Bone marrow (tissue), 2 donors: ENCODE results near the gene STAM2.
A peak's percentile ranks its signal among the peaks of the same experiment; 100 is the strongest.
"Not testable (repeated sequence)": the region's sequence is repeated elsewhere in the genome, so short reads cannot be mapped to it uniquely, and the experiment has no call there.

Experiments
- DNase-seq, 2 donors: peaks; one replicate each; lab custom pipeline; 2025; lab: John Stamatoyannopoulos, UW

Gene STAM2

DNA sequence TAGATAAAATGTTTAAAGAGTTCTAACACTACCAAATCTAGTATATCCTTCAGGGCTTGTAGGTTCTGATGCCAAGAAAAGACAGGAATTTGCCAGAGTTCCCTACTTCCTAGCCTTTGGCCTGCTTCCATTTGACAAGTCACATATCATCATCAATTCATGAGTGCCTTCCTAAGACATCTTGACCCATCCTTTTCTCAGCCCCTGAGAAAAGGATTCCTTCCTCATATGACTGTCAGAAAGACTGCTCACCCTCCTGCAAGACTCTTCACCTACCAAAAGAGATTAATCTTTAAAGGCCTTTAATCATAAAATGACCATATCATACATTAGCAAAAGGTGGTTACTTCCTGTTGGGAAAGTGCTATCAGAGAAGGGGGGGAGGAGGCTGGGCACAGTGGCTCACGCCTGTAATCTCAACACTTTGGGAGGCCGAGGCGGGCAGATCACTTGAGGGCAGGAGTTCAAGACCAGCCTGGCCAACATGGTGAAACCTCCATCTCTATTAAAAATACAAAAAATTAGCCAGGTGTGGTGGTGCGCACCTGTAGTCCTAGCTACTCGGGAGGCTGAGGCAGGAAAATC, 3.3 kb downstream of the STAM2 start:
- not testable (repeated sequence) for DNase-seq

DNA sequence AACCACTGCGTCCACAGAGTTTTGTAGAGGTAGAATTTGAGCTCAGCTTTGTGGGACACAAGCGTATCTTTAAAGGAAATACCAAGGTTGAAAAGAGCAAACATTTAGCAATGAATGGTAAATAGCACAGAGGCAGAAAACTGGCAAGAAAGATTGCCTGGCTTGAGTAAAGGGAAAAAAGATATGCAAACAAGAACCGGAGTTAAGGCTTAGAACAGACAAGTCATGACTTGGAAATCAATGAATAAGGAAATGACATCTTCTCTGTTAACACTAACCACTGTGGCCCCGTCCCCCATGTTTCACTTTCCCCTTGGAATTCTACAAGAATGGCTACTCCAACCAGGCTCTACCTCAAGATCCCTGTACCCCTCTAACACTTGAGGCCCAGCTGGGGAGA, 3.8 kb downstream of the STAM2 start:
- DNase-seq: no peak

DNA sequence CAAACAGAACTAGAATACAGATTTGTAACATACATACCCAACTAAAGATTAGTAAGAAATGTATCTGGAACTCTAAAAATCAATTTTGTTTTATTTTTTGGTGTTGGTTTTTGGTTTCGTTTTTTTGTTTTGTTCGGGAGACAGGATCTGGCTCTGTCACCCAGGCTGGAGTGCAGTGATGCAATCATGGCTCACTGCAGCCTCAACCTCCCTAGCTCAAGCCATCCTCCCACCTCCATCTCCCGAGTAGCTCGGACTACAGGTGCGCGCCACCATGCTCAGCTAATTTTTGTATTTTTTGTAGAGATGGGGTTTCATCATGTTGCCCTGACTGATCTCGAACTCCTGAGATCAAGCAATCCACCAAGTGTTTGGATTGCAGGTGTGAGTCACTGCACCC, 6.4 kb downstream of the STAM2 start:
- not testable (repeated sequence) for DNase-seq

DNA sequence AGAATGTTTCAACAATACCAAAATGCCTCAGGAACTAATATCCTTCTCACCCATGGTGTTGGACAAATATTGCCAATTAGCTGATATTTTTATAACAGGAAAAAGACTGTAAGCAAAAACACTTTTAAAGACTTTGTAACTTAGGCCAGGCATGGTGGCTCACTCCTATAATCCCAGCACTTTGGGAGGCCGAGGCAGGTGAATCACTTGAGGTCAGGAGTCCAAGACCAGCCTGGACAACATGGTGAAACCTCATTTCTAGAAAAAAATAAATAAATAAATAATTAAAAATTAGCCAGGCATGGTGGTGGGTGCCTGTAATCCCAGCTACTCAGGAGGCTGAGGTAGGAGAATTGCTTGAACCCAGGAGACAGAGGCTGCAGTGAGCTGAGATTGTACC, 8.1 kb downstream of the STAM2 start:
- DNase-seq: not testable (repeated sequence)

DNA sequence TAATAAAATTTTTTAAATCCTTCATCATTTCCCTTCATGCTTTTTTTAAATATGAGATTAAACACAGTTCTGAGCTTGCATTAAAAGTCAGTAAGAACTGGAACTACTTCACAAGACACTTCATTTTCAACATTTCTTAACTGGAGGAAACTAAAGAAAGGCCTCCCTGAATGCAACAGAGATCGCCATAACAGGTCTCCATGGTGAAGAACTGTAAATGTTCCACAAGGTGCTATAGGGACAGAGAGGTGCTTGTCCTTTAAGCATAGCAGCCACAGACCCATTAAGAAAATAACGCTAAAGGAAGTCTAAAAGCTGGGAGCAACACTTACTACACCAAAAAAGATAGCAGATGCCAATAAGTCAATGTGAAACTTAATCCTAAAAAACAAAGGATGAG, 8.5 kb downstream of the STAM2 start:
- no peak for DNase-seq

DNA sequence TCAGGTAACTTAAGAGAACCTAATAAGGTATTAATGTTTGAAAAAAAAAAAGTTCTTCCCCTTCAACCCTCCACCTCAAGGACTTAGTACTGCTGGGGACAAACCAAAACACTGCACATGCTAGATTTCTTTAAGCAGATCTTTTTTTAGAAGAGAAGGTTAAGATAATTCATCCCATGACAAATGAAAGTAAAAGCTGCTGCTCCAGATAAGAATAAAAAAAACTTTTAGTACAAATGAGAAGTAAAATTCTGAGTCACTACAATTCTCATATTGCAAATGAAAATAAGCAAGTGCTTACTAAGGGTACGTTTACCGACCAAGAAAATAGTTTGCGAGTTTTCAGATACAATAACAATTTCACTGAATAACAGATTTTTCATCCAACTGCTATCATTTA, 8.9 kb downstream of the STAM2 start:
- peak in 1 of 2 donors; percentile 78 for DNase-seq

DNA sequence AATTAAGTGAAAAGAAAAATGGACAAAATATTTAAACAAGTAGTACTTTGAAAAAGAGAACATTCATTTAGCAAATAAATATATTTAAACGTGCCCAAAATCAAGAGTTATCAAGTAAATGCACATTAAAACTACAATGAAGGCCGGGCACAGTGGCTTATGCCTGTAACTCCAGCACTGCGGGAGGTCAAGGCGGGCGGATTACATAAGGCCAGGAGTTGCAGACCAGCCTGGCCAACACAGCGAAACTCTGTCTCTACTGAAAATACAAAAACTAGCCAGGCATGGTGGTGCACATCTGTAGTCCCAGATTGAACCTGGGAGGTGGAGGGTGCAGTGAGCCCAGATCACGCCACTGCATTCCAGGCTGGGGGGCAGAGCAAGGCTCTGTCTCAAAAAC, 9.8 kb downstream of the STAM2 start:
- DNase-seq: no peak

DNA sequence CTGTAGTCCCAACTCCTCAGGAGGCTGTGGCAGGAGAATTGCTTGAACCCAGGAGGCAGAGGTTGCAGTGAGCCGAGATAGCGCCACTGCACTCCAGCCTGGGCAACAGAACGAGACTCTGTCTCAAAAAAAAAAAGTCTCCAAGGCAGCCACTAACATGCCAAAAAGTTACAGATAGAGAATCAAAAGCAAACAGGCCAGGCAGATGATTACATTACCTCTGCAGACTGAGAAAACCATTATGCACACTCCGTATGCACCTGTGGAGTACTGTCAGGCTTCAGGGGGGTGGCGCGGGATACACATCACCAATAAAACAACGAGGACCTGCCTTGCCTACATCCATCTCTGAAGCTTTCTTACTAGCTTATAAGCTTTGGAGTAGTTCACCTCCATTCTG, 10.3 kb downstream of the STAM2 start:
- DNase-seq: no peak

DNA sequence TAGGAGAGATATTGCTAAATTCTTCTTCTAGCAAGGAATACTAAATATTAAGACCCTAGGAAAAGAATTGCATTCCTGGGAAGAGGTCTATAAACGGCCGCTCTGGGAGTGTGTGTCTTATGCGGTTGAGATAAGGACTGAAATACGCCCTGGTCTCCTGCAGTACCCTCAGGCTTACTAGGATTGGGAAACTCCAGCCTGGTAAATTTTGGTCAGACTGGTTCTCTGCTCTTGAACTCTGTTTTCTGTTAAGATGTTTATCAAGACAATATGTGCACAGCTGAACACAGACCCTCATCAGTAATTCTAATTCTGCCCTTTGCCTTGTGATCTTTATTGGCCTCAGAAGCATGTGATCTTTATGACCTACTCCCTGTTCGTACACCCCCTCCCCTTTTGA, 11.9 kb downstream of the STAM2 start:
- not testable (repeated sequence) for DNase-seq

DNA sequence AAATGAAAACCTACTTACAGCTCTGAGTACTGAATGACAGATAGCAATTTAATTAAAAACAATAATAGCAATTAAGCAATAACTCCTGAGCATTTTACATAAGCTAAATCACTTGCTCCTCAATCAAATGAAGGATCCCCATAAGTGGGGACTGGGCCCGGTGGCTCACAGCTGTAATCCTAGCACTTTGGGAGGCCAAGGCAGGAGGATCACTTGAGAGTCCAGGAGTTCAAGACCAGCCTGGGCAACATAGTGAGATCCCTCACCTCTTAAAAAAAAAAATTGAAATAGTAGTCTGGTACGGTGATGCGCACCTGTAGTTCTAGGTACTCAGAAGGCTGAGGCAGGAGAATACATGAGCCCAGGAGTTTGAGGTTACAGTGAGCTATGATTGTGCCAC, 13.4 kb downstream of the STAM2 start:
- DNase-seq: no peak

DNA sequence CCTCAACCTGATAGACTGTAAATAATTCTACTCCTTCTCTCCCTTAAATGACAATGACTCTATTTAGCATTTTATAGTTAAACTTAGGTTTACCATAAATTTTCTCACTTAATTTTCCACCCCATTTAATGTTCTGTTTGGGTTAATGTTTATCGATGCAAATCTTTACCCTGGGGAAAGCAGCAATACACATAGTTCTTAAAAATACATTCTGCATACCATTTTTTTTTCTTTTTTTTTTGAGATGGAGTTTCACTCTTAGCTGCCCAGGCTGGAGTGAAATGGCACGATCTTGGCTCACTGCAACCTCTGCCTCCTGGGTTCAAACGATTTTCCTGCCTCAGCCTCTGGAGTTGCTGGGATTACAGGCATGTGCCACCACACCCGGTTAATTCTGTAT, 14.0 kb downstream of the STAM2 start:
- no peak for DNase-seq

DNA sequence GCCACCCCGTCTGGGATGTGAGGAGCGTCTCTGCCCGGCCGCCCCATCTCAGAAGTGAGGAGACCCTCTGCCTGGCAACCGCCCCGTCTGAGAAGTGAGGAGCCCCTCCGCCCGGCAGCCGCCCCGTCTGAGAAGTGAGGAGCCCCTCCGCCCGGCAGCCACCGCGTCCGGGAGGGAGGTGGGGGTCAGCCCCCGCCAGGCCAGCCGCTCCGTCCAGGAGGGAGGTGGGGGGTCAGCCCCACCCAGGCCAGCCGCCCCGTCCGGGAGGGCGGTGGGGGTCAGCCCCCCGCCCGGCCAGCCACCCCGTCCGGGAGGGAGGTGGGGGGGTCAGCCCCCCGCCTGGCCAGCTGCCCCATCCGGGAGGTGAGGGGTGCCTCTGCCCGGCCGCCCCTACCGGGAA, 15.2 kb downstream of the STAM2 start:
- DNase-seq: not testable (repeated sequence)

DNA sequence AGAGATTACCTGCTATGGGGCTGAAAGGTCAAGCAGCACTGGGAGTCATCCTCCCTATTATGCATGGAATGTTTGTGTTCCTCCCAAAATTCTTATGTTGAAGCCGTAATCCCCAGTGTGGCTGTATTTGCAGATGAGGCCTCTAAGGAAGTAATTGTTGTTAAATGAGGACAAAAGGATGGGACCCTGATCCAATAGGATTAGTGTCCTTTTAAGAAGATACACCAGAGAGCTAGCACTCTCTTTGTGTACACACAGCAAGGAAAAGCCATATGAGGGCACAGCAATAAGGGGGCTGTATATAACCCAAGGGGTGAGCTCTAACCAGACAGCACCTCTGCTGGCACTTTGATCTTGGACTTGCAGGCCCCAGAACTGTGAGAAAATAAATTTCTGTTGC, 18.3 kb downstream of the STAM2 start:
- DNase-seq: no peak

DNA sequence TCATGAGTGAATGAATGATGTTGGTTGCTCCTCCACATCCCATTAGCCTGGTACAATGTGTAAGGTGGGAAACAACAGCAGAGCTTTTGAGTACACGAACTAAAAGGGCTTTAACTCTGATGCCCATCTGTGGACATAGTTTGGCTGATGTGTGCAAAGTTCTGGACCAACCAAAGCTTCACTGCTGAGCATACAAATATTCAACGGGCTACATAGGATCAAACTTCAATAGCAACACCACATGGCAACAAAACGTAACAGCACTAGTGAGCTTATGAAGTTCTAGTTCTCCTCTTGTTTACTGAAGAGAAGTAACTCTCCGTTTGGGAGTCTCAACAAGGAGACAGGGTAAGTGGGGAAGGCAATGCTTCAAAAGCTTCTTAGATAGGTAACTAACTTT, 20.4 kb downstream of the STAM2 start:
- no peak for DNase-seq

DNA sequence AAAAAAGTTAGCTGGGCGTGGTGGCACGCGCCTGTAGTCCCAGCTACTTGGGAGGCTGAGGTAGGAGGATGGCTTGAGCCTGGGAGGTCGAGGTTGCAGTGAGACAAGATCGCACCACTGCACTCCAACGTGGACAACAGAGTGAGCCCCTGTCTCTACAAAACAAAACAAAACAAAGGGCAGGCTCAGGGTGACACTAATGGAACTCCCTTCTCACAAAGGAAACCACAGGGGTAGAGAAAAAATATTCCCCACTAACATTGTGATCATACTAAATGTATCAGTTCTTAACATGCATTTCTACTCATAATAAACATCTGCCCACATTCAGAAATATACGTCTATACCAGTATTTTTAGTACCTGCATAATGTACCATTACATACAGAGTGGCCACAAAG, 21.1 kb downstream of the STAM2 start:
- no peak for DNase-seq

DNA sequence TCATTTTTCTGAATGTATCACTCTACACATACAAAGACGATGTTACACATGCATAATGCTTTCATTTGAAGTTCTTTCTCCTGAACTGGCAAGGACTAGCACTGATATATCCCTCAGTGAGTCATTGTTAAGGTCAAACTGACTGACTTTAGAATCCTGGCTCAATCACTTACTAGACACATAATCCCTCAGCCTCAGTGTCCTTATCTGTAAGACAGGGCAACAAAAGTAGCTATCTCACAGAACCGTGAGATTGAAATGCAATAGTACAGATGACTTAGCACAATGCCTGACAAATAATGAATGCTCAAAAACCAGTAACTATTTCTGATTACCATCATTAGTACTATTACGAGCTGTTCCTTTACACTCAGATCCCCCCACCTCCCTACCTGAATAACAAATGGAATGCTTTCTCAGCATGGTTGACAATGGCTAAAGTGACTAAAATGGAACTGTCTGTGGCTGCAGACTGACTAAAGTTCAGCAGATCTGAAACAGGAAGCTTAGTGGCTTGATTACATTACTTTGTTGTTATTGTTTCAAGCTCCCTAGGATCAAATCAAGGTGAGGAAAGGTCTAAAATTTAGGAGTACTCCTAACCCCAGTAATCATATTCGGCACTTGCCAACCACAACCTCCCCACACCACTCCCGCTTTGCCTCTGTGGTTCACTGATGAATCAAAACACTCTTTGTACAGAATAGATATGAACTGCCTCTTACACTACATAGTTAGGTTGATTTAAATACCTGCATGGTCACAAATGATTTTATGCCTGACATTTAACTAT, 40.9 kb downstream of the STAM2 start:
- DNase-seq: no peak

DNA sequence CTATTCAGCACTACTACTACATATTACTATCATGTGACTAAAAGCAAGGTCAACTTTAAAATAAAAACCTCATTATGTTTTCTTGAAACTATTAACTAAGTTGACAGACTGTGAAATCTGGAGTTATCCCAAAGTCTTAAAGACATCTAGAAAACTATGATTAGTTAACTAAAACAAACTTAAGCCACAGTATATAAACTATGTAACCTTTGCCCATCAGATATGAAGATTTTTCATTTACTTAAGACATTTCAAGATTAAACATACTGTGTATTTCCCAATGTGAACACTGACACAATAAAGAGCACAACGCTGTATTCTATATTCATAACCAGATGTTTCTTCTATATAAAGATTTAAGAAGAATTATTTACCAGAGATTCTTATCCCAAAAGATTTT, 43.3 kb downstream of the STAM2 start:
- no peak for DNase-seq

DNA sequence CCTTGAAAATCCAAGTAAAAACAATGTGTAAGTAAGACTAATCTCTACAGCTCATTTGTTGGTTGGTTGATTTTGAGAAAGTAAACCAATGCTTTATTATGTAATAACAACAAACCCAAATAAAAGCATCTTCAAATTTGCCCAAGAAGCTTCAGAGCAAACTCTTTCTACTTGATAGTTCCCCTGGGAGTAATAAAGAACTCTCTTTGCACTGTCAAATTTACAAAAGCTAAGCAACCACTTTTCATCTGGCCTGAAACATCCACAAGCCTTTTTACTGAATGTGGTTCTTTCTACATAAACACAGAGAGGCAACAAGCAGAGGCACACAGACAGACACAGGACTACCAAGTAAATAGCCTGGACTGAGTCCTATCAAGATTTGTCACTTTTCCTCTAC, 47.9 kb downstream of the STAM2 start:
- DNase-seq: no peak

DNA sequence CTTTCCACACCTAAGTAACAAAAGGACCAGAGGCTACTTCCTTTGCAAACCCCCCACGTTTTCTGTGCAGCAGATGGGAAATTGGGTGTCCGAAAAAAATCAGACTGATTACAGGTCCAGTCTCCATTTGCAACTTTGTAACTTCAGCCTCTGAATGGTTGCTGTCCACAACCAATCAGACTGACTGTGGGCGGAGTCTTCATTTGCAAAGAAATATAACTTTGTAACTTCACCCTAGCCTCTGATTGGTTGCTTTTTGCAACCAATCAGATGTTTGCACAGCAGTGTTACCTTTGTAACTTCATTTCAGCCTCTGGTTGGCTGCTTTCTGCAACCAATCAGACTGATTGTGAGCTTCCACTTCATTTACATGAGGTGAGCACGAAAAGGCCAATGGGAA, 48.9 kb downstream of the STAM2 start:
- no peak for DNase-seq

DNA sequence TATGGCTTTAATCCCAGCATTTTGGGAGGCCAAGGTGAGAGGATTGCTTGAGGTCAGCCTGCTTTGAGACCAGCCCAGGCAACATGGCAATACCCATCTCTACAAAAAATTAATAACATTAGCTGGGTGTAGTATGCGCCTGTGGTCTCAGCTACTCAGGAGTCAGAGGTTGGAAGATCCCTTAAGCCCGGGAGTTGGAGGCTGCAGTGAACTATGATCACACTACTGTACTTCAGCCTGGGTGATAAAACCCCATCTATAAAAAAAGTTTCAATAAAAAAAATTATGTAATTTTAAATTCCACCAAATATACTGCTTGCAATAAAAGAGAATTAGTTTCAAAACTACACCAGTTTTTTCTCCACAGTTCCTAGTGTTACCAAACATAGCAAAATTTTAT, 53.4 kb downstream of the STAM2 start:
- no peak for DNase-seq

DNA sequence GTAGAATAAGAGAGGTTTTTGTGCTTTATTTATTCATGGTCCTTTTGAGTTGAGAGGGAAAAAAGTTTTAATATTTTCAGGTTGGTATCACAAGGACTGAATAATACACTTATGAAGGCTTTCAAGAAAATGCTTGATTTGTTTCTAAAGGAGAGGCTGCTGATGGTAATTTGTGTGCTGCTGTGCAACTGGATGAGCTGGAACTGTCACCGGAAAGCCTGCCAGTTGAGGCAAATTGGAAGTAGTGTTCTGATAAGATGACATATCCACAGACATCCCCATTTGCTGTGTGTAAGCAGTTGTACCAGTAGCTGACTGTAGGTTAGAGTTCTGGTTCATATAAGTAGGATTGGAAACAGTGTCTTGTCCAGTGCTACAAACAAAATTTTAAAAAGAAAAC, 55.1 kb downstream of the STAM2 start:
- no peak for DNase-seq

DNA sequence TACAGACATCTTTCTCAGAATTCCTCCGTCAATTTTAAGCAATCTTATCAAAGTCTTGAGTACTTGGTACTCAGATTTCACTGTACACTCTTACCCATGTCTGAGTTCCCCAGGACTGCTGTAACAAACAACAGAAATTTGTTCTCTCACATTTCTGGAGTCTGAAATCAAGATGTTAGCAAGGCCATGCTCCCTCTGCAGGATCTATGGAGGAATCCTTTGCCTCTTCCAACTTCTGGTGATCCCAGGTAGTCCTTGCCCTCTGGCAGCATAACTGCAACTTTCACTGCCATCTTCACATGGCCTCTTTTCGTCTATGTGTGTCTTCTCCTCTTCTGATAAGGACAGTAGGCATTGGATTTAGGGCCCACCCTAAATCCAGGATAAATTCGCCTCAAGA, 59.6 kb downstream of the STAM2 start:
- DNase-seq: no peak

DNA sequence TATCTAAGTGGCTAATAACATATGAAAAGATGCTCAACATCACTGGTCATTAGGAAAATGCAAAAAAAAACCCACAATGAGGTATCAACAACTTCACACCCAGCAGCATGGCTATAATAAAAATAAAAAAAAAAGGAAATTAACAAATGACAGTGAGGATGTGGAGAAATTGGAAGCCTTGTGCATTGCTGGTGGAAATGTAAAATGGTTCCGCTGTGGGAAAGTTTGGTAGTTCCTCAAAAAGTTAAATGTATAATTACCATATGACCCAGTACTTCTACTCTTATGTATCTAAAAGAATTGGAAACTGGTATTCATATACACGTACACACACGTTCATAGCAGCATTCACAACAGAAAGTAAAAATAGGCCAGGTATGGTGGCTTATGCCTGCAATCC, 61.2 kb downstream of the STAM2 start:
- no peak for DNase-seq

DNA sequence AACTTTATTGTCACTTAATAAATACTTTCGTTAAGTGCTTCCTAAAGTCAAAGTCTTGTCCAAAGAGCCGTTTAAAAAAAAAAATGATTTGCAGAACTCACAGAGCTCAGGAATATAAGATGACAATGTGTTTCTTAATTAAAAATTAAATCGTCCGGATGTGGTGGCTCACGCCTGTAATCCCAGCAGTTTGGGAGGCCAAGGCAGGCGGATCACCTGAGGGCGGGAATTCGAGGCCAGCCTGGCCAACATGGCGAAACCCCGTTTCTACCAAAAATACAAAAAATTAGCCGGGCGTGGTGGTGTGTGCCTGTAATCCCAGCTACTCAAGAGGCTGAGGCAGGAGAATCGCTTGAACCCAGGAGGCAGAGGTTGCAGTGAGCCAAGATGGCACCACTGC, 68.4 kb downstream of the STAM2 start:
- not testable (repeated sequence) for DNase-seq
